ENCODE measurements around the gene KRTAP10-10.

DNA sequence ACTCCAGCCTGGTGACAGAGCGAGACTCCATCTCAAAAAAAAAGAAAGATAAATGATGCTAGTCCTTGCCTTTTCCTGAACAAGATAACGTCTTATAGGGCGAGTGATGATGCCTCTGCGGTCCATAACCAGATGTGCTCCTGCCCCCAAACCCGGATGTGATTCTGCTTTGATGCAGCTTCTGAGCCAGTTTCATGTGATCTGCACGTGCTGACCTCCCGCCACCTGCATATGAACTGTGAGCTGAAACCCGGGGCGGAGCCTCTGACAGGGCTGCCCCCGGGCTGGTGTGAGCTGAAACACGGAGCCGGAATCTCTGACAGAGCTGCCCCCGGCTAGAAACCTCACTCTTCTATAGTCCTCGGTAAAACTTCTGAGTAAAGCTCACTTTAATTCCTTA, 16.0 kb downstream of the KRTAP10-10 start:
- TF ChIP-seq POLR2A (IDR thresholded peaks at IDR 0.05) = no peak
- TF ChIP-seq, protein P1, sequence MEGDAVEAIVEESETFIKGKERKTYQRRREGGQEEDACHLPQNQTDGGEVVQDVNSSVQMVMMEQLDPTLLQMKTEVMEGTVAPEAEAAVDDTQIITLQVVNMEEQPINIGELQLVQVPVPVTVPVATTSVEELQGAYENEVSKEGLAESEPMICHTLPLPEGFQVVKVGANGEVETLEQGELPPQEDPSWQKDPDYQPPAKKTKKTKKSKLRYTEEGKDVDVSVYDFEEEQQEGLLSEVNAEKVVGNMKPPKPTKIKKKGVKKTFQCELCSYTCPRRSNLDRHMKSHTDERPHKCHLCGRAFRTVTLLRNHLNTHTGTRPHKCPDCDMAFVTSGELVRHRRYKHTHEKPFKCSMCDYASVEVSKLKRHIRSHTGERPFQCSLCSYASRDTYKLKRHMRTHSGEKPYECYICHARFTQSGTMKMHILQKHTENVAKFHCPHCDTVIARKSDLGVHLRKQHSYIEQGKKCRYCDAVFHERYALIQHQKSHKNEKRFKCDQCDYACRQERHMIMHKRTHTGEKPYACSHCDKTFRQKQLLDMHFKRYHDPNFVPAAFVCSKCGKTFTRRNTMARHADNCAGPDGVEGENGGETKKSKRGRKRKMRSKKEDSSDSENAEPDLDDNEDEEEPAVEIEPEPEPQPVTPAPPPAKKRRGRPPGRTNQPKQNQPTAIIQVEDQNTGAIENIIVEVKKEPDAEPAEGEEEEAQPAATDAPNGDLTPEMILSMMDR (IDR thresholded peaks at IDR 0.05) = no peak
- no peak for TF ChIP-seq EP300 (IDR thresholded peaks at IDR 0.05)
- no peak for TF ChIP-seq POLR2AphosphoS5 (IDR thresholded peaks at IDR 0.05)
